GM11168 (cell line): ENCODE results near the gene PSMG2.
"Not testable (repeated sequence)": the region's sequence is repeated elsewhere in the genome, so short reads cannot be mapped to it uniquely, and the experiment has no call there.

Experiments
- in situ Hi-C: fragments of 300-500 bp; cut with MboI; formaldehyde crosslinking; loops from one replicate; pipeline ENCODE4 v1.12.0; 2022; ENCODE audit warnings: low sequenced_read_pairs; ENCODE audit not compliant: unreplicated experiment

The PSMG2 gene

DNA sequence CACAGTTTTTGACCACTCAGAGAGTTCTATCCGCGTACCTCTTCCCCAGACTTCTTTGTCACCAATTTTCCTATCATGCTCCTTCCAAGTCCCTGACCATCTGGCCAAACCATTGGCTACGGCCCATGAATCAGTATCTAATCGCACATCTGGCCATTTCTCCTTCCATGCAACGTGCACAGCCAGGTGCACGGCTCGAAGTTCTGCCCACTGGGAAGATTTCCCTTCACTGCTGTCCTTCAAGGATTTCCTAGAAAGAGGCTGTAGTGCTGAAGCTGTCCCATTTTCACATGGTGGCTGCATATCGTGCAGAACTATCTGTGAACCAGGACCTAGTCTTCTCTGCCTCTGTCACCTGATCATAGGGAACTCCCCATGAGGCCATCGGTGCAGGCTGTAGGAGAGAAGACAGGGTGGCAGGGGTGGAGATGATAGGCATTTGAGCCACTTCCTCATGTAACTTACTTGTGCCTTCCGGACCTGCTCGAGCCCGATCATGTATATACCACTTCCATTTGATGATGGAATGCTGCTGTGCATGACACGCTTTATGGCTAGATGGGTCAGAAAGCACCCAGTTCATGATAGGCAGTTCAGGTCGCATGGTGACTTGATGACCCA lies 53.9 kb downstream of the PSMG2 start:
- in situ Hi-C loops: not testable (repeated sequence)

DNA sequence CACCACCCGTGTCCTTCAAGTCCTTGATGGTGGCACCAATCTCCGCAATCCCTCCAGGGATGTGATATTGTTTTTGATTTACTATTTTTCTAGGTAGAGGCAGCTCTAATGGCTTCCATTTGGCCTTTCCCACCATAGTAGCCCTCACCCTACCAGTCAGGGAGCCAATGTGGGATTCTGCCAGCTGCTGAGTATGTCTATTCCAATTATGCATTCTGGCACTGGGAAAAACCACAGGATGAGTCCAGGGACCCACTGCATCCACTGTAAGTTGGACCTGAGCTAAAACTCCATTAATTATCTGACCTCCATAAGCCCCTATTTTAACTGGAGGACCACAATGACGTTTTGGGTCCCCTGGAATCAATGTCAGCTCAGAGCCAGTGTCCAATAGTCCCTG lies 55.7 kb downstream of the PSMG2 start:
- in situ Hi-C loops: not testable (repeated sequence)

DNA sequence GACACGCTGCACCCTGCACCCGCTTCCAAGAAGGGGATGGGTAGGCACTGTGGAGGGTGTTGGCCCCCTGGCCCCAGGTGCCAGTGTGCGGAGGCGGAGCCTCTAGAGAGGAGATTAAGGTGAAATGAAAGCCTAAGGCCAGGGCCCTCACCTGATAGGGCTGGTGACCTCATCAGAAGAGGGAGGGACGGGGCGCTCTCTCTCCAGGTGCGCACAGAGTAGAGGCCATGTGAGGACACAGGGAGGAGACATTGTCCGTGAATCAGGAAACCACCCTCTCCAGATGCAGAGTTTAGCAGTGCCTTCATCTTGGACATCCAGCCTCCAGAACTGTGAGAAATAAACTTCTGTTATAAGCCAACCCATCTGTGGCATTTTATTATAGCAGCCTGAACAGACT lies 62.3 kb downstream of the PSMG2 start:
- in situ Hi-C loops: no loop called here

DNA sequence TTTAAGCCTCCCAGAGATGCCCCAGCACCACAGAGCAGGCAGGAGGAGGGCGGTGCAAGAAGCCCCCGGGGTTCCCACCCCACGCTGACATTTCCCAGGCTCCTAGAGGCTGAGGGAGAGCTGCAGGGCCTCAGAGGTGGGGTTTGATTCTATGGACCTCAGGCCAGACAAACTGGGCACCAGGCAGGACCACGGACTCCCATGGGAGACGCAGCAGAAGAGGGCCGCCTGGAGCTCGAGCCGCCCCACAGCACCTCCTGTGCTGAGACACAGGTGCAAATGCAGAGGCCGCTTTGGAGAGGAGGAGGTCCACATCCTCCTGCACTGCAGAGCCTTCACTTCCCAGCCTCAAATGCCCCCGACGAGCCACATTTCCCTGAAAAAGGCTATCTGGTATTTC lies 62.7 kb downstream of the PSMG2 start:
- in situ Hi-C loops: no loop called here

DNA sequence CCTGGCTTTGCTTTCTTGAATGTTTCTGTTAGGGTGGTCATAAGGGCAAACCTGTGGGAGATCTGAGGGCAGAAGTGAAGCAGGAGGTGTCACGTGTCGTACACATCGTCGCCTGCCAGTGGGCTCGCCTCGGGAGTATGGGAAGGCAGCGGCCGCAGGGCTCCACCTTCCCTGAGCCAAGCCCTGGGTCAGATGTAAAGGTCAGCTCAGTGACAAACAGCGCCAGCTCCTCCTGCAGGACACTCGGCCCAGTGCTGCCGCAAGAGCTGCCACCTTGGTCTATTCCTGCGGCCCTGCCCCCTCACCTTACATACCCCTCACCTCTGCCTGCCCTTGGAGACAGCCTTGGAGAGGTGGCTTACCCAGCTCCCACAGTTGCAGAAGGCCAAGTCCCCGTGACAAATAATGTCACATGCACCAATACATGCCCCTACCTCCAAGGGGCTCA lies 64.2 kb downstream of the PSMG2 start:
- in situ Hi-C loops: no loop called here

DNA sequence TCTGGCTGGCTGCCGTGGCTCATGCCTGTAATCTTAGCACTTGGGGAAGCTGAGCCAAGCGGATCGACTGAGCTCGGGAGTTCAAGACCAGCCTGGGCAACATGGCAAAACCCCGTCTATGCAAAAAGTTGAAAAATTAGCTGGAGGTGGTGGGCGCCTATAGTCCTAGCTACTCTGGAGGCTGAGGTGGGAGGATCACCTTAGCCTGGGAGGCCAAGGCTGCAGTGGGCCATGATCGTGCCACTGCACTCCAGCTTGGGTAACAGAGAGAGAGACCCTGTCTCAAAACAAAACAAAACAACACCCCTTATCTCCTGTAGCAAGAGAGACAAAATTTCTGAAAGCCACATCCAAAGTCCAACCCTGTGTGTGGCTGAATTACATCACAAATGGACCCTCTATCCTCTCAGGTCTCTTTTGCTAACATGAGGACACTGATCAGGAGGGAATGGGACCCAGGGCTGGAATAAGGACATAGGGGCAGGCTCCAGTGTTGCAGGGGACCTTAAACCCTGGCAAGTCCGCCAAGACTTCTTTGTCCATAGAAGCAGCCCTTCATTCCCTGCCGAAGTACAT lies 64.8 kb downstream of the PSMG2 start:
- in situ Hi-C loops: no loop called here

DNA sequence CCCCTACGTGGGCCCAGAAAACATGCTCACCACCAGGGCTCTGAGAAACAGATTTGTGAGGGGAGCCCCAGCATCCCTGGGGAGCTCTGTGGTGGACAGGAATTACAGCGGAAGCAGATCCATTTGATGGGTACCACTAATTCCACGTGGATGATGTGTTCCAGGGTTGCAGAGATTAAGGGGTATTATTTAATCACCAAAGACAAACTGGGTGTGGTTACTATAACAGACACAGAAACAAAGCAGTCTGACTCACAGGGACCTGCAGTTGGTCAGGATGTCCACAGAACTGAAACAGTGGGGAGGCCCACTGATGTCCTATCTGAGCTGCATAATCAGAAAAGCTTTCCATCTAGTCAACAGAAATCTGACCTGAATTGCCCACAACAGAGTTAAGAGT lies 65.8 kb downstream of the PSMG2 start:
- in situ Hi-C loops: no loop called here

DNA sequence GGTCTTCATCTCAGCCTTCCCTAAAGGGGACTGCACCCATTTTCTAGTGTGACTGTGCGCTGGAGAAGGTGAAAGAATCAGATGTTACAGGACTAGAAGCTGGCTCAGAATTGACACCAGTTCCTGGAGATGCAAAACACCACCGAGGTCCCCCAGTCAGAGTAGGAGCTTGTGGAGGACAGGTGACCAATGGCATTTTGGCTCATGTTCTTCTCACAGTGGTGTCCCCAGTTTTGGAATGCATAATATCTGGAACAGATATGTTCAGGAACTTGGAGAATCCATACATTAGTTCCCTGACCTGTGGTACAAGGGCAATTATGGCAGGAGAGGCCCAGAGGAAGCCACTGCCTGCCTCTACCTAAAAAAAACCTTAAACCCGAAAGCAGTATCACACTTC lies 66.3 kb downstream of the PSMG2 start:
- in situ Hi-C loops: no loop called here

DNA sequence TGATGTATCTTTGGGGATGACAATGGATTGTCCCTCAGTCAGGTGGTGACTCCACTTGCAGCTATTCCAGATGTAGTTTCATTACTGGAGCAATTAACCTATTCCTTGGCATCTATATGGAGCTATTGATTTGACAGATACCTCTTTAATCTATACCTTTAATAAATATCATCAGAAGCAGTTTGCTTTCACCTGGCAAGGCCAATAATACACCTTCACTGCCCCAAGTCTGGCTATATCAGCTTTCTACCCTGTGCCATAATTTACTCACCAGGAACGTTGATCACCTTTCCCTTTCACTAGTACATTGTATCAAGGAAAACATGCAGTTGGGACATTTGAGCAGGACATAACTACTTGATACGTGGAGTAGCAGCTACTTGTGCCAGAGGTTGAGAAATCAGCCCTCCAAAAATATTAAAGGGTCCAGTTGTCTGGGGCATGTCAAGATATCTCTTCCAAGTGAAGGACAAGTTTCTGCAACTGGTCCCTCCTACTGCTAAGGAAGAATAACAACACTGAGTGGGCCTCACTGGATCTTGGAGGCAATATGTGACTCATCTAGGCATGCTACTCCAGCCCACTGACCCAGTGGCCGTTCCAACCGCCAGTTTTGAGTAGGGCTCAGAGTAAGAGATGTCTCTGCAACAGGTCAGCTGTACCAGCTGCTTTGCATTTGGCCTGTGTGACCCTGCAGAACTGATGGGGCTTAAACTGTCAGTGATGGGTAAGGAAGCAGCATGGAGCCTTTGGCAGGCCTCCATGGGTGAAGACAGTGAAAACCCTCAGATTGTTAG lies 67.0 kb downstream of the PSMG2 start:
- in situ Hi-C loops: no loop called here

DNA sequence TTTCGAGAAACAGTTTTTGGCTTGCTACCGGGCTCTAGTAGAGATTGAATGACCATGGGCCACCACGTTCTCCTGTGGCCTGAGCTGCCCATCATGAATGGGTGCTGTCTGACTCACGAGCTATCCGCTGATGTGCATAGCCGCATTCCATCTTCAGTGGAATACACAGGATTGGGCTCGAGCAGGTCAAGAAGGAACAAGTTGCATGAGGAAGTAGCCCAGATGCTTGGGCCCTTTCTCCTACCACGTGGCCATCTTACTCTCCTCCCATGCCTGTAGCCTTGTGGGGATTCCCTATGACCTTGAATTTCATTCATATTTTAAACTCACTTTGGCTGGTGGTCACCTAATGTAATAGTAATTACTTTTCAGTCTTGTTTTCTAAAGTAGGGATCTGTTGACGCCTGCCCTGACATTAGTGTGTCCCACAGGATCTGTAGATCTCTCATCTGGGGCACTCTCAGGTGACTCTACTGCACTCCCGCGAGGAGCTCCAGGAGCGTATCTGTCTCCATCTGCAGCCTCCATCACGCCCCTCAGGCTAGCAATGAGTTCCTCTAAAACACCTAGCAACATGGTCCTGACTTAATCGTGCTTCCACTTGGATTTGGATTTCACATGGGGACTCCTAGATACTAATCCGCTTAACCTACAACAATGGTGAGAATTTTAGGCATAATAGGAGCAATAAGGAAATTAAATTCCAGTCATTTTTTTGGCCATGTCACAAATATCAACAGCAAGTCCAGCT lies 67.8 kb downstream of the PSMG2 start:
- in situ Hi-C loops: no loop called here

DNA sequence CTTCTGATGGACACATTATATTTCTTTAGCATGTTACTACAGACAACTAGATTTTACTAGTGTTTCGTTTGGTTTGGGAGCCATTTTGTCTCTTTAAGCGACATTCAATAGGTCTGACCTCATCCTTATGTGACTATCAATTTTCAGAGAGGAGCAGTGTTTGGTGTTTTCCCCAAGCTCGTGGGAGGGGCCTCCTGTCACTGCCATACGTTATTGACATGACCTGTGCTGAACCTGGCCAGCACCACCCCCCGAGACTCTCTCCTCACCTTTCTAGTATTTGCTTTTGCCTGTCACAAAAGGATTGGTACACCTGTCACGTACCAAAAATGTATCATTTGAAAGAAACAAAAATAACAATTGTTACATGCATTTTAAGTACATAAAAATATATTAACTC lies 69.3 kb downstream of the PSMG2 start:
- in situ Hi-C loops: no loop called here

DNA sequence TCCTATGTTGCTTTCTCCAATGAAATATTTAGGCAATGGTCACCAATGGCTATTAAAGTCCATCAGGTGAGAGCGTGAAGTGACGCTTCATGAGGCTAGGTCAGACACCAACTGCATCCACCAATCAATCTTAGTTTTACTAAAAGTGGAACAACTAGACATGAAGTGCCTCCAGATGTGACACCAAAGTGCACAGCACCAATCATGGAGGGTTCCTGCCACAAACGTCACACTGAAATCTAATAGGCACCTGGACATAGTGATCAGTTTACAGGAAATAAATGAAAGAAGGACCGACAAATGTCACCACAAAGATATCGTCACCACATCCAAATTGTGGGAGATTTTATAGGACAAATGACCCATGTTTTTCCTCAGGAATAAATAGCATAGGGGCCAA lies 70.5 kb downstream of the PSMG2 start:
- in situ Hi-C loops: no loop called here

DNA sequence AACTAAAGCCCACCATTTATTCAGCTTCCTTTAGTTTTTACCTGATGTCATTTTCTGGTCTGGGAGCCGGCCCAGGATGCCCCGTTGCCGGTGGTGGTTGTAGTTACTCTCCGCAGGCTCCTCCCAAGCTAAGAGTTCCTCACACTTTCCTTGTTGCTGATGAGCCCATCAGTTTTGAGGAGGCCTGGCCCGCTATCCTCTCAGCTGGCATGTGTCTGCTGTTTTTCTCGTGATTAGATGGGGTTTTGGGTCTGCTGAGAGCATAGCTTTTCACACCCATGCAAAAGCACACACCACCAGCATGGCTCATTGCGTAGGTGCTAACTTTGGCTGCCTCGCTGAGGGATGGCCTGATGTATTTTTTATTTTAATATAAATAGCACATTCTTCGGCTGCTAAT lies 72.1 kb downstream of the PSMG2 start:
- in situ Hi-C loops: no loop called here
